Prostate gland (tissue), 2 donors: ENCODE data around the gene PATL1.

ENCODE experiments used
- CTCF ChIP-seq, 4 experiments: fragments of 200-600 bp in 2 of 4; fragments of 450-650 bp in 2 of 4; sonication (generic) in 2 of 4; IDR thresholded peaks; 1 replicate in 3 of 4; 2 replicates in 1 of 4; pipeline ENCODE4 v1.5.1; 2016 to 2019; ENCODE audit warnings: antibody characterized with exemption in 4 of 4, mild to moderate bottlenecking in 2 of 4, moderate library complexity in 2 of 4
- POLR2A ChIP-seq: fragments of 450-650 bp; IDR thresholded peaks from one replicate; pipeline ENCODE4 v1.6.1; 2016; ENCODE audit warnings: antibody characterized with exemption, mild to moderate bottlenecking
- POLR2AphosphoS5 ChIP-seq: sonication (generic); formaldehyde crosslinking; IDR thresholded peaks from one replicate; pipeline ENCODE4 v1.6.1; 2017; ENCODE audit warnings: antibody characterized with exemption

- TF ChIP-seq CTCF (IDR thresholded peaks at IDR 0.05), result no peak
- no peak for TF ChIP-seq POLR2AphosphoS5
- TF ChIP-seq POLR2A, result no peak
Measured at GRCh38 chr11:59666969-59667368, 1.9 kb downstream of the PATL1 start.
